GM12878 (cell line): ENCODE results near the gene PHRF1. TPM values are rescaled to one million over a fixed set of nuclear protein-coding genes. Genes with fewer than 3 reads are reported as not detected.

Experiments
- ASH2L ChIP-seq: fragments of 300-600, 200-600 bp; sonication (generic); IDR thresholded peaks from 2 replicates; pipeline ENCODE4 v1.6.1; 2017; ENCODE audit warnings: low read depth, mild to moderate bottlenecking, borderline replicate concordance
- BACH1 ChIP-seq: fragments of 450-650 bp; IDR thresholded peaks from 2 replicates; pipeline ENCODE4 v1.6.1; 2017; ENCODE audit warnings: mild to moderate bottlenecking, borderline replicate concordance
- EED ChIP-seq: sonication (generic); IDR thresholded peaks from 2 replicates; pipeline ENCODE4 v1.6.1; 2016; ENCODE audit warnings: antibody characterized with exemption, low read depth
- GABPA ChIP-seq: IDR thresholded peaks from 2 replicates; pipeline ENCODE4 v1.6.1; 2014; ENCODE audit warnings: antibody characterized with exemption, low read depth, mild to moderate bottlenecking, inconsistent platforms
- REST ChIP-seq: IDR thresholded peaks from 2 replicates; pipeline ENCODE4 v1.6.1; 2012; ENCODE audit warnings: mild to moderate bottlenecking, low read depth, low read length
- RUNX3 ChIP-seq: IDR thresholded peaks from 2 replicates; pipeline ENCODE4 v1.6.1; 2012; ENCODE audit warnings: low read length, inconsistent platforms
- SIN3A ChIP-seq: IDR thresholded peaks from 2 replicates; pipeline ENCODE4 v1.6.1; 2012; ENCODE audit warnings: low read depth, low read length, improper control_type of control experiment
- polyA plus RNA-seq, 11 experiments: library from polyadenylated mRNA; depleted of rRNA in 4 of 11; unstranded in 6 of 11; stranded (reverse) in 5 of 11; fragments of >200 nt; fragmentation: Nextera tagmentation in 4 of 11; fragmentation: Illumina TruSeq in 1 of 11; extraction: Ambion mirVana in 4 of 11; extraction: Trizol in 1 of 11; gene quantifications; 1 replicate in 1 of 11; 2 replicates in 10 of 11; pipeline versions ENCODE4 v1.2.1 to v1.2.3, GENCODE V29; 2011 to 2016; ENCODE audit warnings: inconsistent platforms in 2 of 11, missing spikeins in 2 of 11, low read depth in 1 of 11
- total RNA-seq, 4 experiments: library from RNA; depleted of rRNA in 3 of 4; stranded (reverse); fragments of >200 nt in 3 of 4; fragmentation: Illumina TruSeq in 1 of 4; extraction: Trizol in 1 of 4; gene quantifications; 2 replicates each; pipeline versions ENCODE4 v1.2.1 to v1.2.3, GENCODE V29; 2013 to 2021

Gene PHRF1
- total and polyA plus RNA-seq, 10 of the 15 experiments (the other 5 are each of a cell fraction or from before 2014, with no cell fraction given), result 0.13 to 43.5 (median 15.1) TPM

- TF ChIP-seq ASH2L (no peak), EED (0 out of 2 replicates have a peak, but pooled peaks have one; percentile 1), SIN3A (0 out of 2 replicates have a peak, but pooled peaks have one; percentile 5), RUNX3 (peak; percentile 25; the same call in 1 of the 2 replicates), GABPA (no peak), BACH1 (no peak), REST (no peak)
Observed at GRCh38 chr11:614623-615503, 38.6 kb downstream of the PHRF1 start (continued).
